GM18951 (cell line): ENCODE results near the gene ZNF350.
"Not testable (repeated sequence)": the region's sequence is repeated elsewhere in the genome, so short reads cannot be mapped to it uniquely, and the experiment has no call there.

ENCODE experiments used
- POLR2A ChIP-seq: IDR thresholded peaks from 4 replicates; pipeline ENCODE4 v1.6.1; 2011; ENCODE audit warnings: mild to moderate bottlenecking; ENCODE audit not compliant: insufficient read length, insufficient read depth; ENCODE audit errors: extremely low read depth
- in situ Hi-C: fragments of 300-500 bp; cut with MboI; formaldehyde crosslinking; loops from one replicate; pipeline ENCODE4 v1.12.0; 2022; ENCODE audit warnings: low sequenced_read_pairs, mixed read lengths, inconsistent platforms; ENCODE audit not compliant: unreplicated experiment

The ZNF350 gene

GRCh38 chr19:51993422-51993821, 6.8 kb upstream of the ZNF350 start:
- in situ Hi-C loops: no loop called here
- TF ChIP-seq POLR2A: no peak

DNA sequence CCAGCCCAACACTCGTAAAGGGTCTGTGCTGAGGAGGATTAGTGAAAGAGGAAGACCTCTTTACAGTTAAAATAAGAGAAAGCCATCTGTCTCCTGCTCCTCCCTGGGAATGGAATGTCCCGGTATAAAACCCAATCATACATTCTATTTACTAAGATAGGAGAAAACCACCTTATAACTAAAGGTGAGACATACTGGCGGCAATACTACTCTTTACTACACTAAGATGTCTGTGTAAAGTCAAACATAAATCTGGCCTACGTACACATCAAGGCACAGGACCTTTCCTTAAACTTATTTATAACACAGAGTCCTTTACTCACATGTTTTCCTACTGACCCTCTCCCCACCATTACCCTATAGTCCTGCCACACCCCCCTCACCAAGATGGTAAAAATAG, 3.3 kb downstream of the ZNF350 start:
- in situ Hi-C loops: no loop called here
- TF ChIP-seq POLR2A: no peak

GRCh38 chr19:51980926-51981325, 5.7 kb downstream of the ZNF350 start:
- in situ Hi-C loops: not testable (repeated sequence)

DNA sequence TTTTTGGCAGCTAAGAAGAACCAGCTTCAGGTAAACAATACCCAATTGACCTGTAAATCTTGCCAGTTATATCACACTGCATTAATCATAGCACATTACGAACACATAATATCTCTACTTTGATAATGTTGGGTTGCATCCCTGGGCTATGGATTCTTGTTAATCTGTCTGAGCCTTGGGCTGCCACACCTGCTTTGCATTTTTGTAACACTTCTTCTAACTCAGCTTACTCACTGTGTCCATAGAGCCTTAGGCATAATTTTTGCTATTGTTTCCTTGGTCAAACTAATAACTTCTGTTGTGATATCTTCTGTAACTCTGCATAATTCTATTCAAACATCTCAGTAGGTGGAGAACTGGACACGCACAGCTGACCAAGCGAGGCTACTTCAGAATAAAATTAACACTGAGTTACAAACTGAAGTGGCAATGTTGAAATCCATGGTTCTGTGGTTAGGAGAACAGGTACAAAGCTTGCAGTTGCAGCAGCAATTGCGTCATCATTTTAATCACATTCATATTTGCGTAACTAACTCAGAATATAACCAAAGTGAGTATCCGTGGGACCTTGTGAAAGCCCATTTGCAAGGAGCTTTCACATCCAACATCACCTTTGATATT, 6.4 kb downstream of the ZNF350 start:
- in situ Hi-C loops: no loop called here

DNA sequence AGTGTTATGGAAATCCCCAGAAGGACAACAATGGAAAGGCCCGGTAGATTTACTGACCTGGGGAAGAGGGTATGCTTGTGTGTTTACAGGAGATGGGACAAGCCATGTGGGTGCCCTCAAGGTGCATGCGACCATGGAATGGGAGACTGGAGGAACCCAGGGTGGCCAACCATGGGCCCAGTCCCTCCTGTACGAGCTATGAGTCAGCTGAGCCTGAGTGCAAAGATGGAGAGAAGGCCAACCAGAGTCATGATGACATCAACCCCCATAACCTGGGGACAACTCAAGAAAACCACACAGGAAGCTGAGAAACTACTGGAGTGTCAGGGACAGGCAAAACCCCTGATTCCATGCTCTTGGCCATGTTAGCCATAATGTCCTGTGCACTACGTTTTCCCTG, 7.8 kb downstream of the ZNF350 start:
- in situ Hi-C loops: no loop called here

More for the DNA sequence above, 6.4 kb downstream of the ZNF350 start:
- no peak for TF ChIP-seq POLR2A

GRCh38 chr19:51977346-51977745, 9.3 kb downstream of the ZNF350 start:
- in situ Hi-C loops: no loop called here
- TF ChIP-seq POLR2A: no peak

More for the DNA sequence above, 7.8 kb downstream of the ZNF350 start:
- no peak for TF ChIP-seq POLR2A

- TF ChIP-seq POLR2A: no peak
- in situ Hi-C loops: no loop called here
Observed at GRCh38 chr19:51976852-51977251, 9.8 kb downstream of the ZNF350 start.

GRCh38 chr19:51975787-51976186, 10.9 kb downstream of the ZNF350 start:
- in situ Hi-C loops: not testable (repeated sequence)

- TF ChIP-seq POLR2A: no peak
- in situ Hi-C loops: no loop called here
Observed at GRCh38 chr19:51971624-51972023, 15.0 kb downstream of the ZNF350 start.

DNA sequence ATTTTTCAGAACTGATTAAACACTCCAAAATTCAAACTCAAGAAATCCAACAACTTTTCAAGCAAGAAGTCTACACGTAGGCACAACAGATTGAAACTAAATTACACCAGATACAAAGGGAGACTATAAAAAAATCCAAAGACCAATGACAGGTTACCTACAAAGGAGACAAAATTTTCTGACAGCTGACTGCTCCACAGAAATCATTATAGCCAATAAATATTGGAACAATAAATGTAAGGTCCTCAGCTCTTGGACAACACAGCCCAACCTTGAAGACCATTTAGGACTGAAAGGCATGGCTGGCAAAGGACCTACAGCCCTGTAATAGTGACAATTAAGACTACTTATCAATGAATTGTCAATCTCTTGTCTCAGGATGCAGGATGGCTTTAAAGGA, 15.9 kb downstream of the ZNF350 start:
- no peak for TF ChIP-seq POLR2A
- in situ Hi-C loops: no loop called here

GRCh38 chr19:51965583-51965982, 21.1 kb downstream of the ZNF350 start:
- no peak for TF ChIP-seq POLR2A
- in situ Hi-C loops: no loop called here

GRCh38 chr19:51960621-51961233, 25.9 kb downstream of the ZNF350 start:
- in situ Hi-C loops: not testable (repeated sequence)

- in situ Hi-C loops: no loop called here
- no peak for TF ChIP-seq POLR2A
Observed at GRCh38 chr19:51959791-51960190, 26.8 kb downstream of the ZNF350 start.

- in situ Hi-C loops: not testable (repeated sequence)
Observed at GRCh38 chr19:51957846-51958245, 28.8 kb downstream of the ZNF350 start.

DNA sequence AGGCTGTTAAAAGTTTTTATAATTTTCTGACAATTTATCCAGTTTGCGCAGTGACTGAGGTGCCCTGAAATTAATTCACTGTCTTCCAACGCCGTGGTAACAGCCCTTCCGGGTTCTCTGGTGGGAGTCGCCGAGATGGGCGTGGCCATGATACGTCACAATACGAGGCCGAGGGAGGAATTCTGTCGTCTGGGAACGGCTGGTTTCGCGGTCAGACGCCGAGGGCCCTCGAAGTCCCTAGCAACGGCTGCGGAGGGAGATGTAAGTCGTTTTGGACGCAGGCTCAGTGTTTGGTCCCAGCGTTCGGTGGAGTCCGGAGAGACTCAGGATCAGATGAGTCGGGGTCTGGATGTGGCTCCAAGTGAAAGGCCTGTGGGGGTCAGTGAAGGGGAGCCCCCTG, 37.7 kb downstream of the ZNF350 start:
- TF ChIP-seq POLR2A: no peak
- in situ Hi-C loops: no loop called here
